Measurements from ENCODE around the gene SLC12A2. TPM values are rescaled to one million over a fixed set of nuclear protein-coding genes. Genes with fewer than 3 reads are reported as not detected.

Gene SLC12A2
- total RNA-seq, 3 donors from 2014 or later (not counting 1 experiment from before 2014, with no cell fraction given) = 14.3 to 18.1 (median 17.4) TPM

GRCh38 chr5:128097781-128098180 lies 14.2 kb downstream of the SLC12A2 start:
- intact Hi-C loops (cut with micrococcal nuclease) = no loop called here
- Mint-ChIP-seq H3K27ac (no peak overlapping the region), H3K4me1 (peaks cover 13% of the 10 kb centered on the region in 2 donors), H3K36me3 (peaks cover 18% of the 10 kb centered on the region), H3K9me3 (peaks cover 6 to 17% of the 10 kb centered on the region in 2 donors), H3K27me3 (ENCODE audit: low read depth in 2 of 2) (no peaks in the 10 kb centered on the region), H3K4me3 (no peak overlapping the region)
- no peak for TF ChIP-seq CTCF (IDR thresholded peaks at IDR 0.05)
- Histone ChIP-seq H3K4me1 (ENCODE audit: control insufficient read depth, insufficient read depth, low read length) (no peaks in the 10 kb centered on the region), H3K9me3 (ENCODE audit: control insufficient read depth, insufficient read depth, low read length) (peaks cover 6% of the 10 kb centered on the region), H3K27me3 (ENCODE audit: control insufficient read depth, insufficient read depth, low read length) (no peaks in the 10 kb centered on the region), H3K27ac (ENCODE audit: low read length) (no peak overlapping the region), H3K4me3 (ENCODE audit: low read length) (no peak overlapping the region), H3K36me3 (ENCODE audit: control insufficient read depth, insufficient read depth, low read length) (no peaks in the 10 kb centered on the region)
- DNase-seq (no peak), ATAC-seq (no peak)

DNA sequence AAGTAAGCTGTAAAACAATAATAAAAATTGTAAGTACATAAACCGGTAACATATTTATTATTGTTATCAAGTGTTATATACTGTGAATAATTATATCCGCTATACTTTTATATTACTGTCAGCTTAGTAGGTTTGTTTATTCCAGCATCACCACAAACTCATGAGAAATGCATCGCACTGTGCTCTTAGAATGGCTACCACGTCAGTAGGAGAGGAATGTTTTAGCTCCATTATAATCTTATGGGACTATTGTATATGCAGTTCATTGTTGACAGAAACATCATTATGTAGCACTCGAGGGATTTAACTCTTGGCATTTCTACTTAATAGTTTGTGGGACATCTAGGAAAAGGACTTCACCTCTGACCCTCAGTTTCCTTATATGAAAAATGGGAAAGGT lies 16.4 kb downstream of the SLC12A2 start:
- H3K9me3 ChIP-seq (ENCODE audit: control insufficient read depth, insufficient read depth, low read length) = peaks cover 6% of the 10 kb centered on the region
- Mint-ChIP-seq H3K4me3 (no peak overlapping the region), H3K4me1 (peaks cover 1 to 7% of the 10 kb centered on the region in 2 donors), H3K27me3 (ENCODE audit: low read depth in 2 of 2) (no peaks in the 10 kb centered on the region), H3K27ac (no peak overlapping the region), H3K36me3 (peaks cover 18% of the 10 kb centered on the region), H3K9me3 (peaks cover 6 to 17% of the 10 kb centered on the region in 2 donors)
- intact Hi-C loops (cut with micrococcal nuclease) = no loop called here
- no peaks in the 10 kb centered on the region for H3K27me3 ChIP-seq (ENCODE audit: control insufficient read depth, insufficient read depth, low read length)
- DNase-seq = no peak
- no peak for ATAC-seq
- TF ChIP-seq CTCF (IDR thresholded peaks at IDR 0.05) = no peak
- WGBS (ENCODE audit: insufficient coverage) = 96% methylated on average over 3 of the region's 5 CpGs
- no peak overlapping the region for H3K27ac ChIP-seq (ENCODE audit: low read length)
- no peaks in the 10 kb centered on the region for H3K36me3 ChIP-seq (ENCODE audit: control insufficient read depth, insufficient read depth, low read length)
- H3K4me3 ChIP-seq (ENCODE audit: low read length) = no peak overlapping the region
- no peaks in the 10 kb centered on the region for H3K4me1 ChIP-seq (ENCODE audit: control insufficient read depth, insufficient read depth, low read length)

DNA sequence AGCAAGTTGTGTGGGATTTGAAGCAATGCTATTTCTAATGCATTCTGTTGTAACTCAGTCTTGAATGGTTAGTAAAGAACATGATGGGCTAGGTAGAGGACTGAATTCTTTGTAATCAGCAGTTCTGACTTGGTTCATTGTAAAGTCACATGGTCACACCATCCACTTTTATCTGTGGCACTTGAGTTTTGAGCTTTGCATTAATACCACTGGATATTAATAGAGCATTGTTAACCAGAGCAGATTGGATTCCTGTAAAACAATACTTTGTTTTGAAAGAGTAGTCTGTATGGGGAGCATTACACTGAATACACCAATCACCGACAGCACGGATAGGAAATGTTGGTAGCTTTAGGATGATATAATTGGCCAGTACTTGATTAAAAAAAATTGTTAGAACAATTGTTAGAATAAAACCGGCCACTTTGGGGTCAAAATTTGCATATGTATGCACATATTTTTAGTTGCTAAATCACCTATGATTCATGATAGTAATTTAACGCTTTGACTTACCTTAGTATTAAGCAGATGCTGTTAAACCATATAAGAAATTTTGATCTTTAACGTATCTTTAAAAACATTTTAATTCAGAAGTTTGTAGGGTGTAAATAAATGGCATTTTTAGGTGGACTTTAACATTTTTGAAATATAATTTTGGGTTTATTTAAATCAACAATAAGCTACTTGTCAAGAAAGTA lies 17.4 kb downstream of the SLC12A2 start:
- TF ChIP-seq CTCF (IDR thresholded peaks at IDR 0.05) = no peak
- Histone ChIP-seq H3K4me3 (ENCODE audit: low read length) (no peak overlapping the region), H3K27me3 (ENCODE audit: control insufficient read depth, insufficient read depth, low read length) (no peaks in the 10 kb centered on the region), H3K36me3 (ENCODE audit: control insufficient read depth, insufficient read depth, low read length) (no peaks in the 10 kb centered on the region), H3K27ac (ENCODE audit: low read length) (no peak overlapping the region), H3K4me1 (ENCODE audit: control insufficient read depth, insufficient read depth, low read length) (no peaks in the 10 kb centered on the region), H3K9me3 (ENCODE audit: control insufficient read depth, insufficient read depth, low read length) (peaks cover 6% of the 10 kb centered on the region)
- Mint-ChIP-seq H3K27ac (no peak overlapping the region), H3K27me3 (ENCODE audit: low read depth in 2 of 2) (no peaks in the 10 kb centered on the region), H3K36me3 (peaks cover 18% of the 10 kb centered on the region), H3K4me1 (peaks cover 7% of the 10 kb centered on the region in 2 donors), H3K4me3 (no peak overlapping the region), H3K9me3 (peaks cover 6 to 17% of the 10 kb centered on the region in 2 donors)
- intact Hi-C loops (cut with micrococcal nuclease) = no loop called here
- WGBS (ENCODE audit: insufficient coverage) = 87% methylated on average over 3 of the region's 5 CpGs
- DNase-seq (no peak), ATAC-seq (no peak)

DNA sequence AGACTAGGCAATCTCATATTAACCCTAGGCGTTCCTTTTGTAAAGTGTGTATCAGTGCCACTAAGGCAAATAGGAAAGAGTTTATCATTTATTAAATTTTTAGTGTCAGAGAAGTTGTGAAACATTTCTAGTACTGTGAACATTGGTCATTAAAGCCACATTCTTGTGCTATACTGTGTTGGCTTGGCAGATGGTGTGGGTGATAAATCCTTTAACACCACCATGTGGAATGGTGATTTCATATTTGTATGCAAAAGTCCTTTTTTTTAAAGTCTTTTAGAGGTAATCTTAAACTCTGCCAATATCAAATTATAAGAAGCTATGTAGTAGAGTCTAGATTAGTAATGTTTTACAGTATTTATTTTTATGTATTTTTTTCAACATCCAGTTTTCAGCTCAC lies 18.1 kb downstream of the SLC12A2 start:
- peaks cover 7% of the 10 kb centered on the region in 2 donors for H3K4me1 Mint-ChIP-seq
- WGBS (ENCODE audit: insufficient coverage) = no CpG with 5 or more reads among the region's 1 CpG
- no peak overlapping the region for H3K27ac Mint-ChIP-seq
- Histone ChIP-seq H3K4me3 (ENCODE audit: low read length) (no peak overlapping the region), H3K4me1 (ENCODE audit: control insufficient read depth, insufficient read depth, low read length) (no peaks in the 10 kb centered on the region), H3K9me3 (ENCODE audit: control insufficient read depth, insufficient read depth, low read length) (peaks cover 6% of the 10 kb centered on the region), H3K27me3 (ENCODE audit: control insufficient read depth, insufficient read depth, low read length) (no peaks in the 10 kb centered on the region), H3K27ac (ENCODE audit: low read length) (no peak overlapping the region), H3K36me3 (ENCODE audit: control insufficient read depth, insufficient read depth, low read length) (no peaks in the 10 kb centered on the region)
- H3K4me3 Mint-ChIP-seq = no peak overlapping the region
- DNase-seq (no peak), ATAC-seq (peak in 2 of 3 donors; percentile 24 to 74)
- H3K9me3 Mint-ChIP-seq = peaks cover 6 to 17% of the 10 kb centered on the region in 2 donors
- H3K27me3 Mint-ChIP-seq (ENCODE audit: low read depth in 2 of 2) = no peaks in the 10 kb centered on the region
- intact Hi-C loops (cut with micrococcal nuclease) = no loop called here
- peaks cover 18% of the 10 kb centered on the region for H3K36me3 Mint-ChIP-seq
- no peak for TF ChIP-seq CTCF (IDR thresholded peaks at IDR 0.05)
